GM10248 (cell line): ENCODE measurements around the gene AP3S1.

Experiments used
- CTCF ChIA-PET: fragments of 300-600 bp; sonication (Branson Sonifier 250); formaldehyde crosslinking; extraction: SDS; loops from one replicate; lab custom pipeline; 2021; ENCODE audit warnings: antibody characterized with exemption; lab: Yijun Ruan, JAX
- POLR2A ChIA-PET: fragments of 350-650 bp; sonication (Branson Sonifier 250); formaldehyde crosslinking; extraction: SDS; loops from one replicate; lab custom pipeline; 2020; ENCODE audit warnings: antibody characterized with exemption; lab: Yijun Ruan, JAX
- DNase-seq: peaks from one replicate; pipeline ENCODE4 v3.0.0; 2012; ENCODE audit errors: extremely low spot score
- CTCF ChIP-seq: IDR thresholded peaks from 2 replicates; pipeline ENCODE4 v1.5.1; 2012; ENCODE audit warnings: mild to moderate bottlenecking, low read depth; ENCODE audit errors: extremely low read depth, missing control alignments, control extremely low read depth

The AP3S1 gene

GRCh38 chr5:115812372-115812771 lies 29.4 kb upstream of the AP3S1 start:
- no peak for TF ChIP-seq CTCF

GRCh38 chr5:115813719-115814118 lies 28.0 kb upstream of the AP3S1 start:
- ChIA-PET POLR2A (no interaction called here), CTCF (interaction anchor here (1.8 kb wide), 1 partner anchor 14 kb away, joined by 6 read pairs; no protein-coding TSS in a partner anchor)
- DNase-seq = no peak
- no peak for TF ChIP-seq CTCF

More at GRCh38 chr5:115812372-115812771, 29.4 kb upstream of the AP3S1 start:
- POLR2A ChIA-PET = no interaction called here
- CTCF ChIA-PET = no interaction called here
- DNase-seq = no peak

- ChIA-PET POLR2A (no interaction called here), CTCF (interaction anchor here (1.2 to 1.8 kb wide), 2 partner anchors 15 to 16 kb away, joined by 5 to 6 read pairs; no protein-coding TSS in a partner anchor)
- no peak for TF ChIP-seq CTCF
- DNase-seq = no peak
Observed at GRCh38 chr5:115815006-115815692, 26.6 kb upstream of the AP3S1 start.

GRCh38 chr5:115815693-115816225 lies 26.0 kb upstream of the AP3S1 start:
- peak; percentile 9 for DNase-seq
- POLR2A ChIA-PET = interaction anchor here (0.6 kb wide), 1 partner anchor 1076 kb away, joined by 6 read pairs; no protein-coding TSS in a partner anchor
- CTCF ChIA-PET = no interaction called here
- TF ChIP-seq CTCF = no peak

- no peak for TF ChIP-seq CTCF
- POLR2A ChIA-PET = interaction anchor here (0.6 kb wide), 1 partner anchor 1076 kb away, joined by 6 read pairs; no protein-coding TSS in a partner anchor
- peak; percentile 34 for DNase-seq
- CTCF ChIA-PET = no interaction called here
Observed at GRCh38 chr5:115816226-115817081, 25.3 kb upstream of the AP3S1 start, which contains the start of gene CDO1. CDO1 (minus strand) TSS chr5:115816659; CDS start chr5:115816397, 262 bp downstream.

- TF ChIP-seq CTCF = no peak
- DNase-seq = no peak
- CTCF ChIA-PET = no interaction called here
- POLR2A ChIA-PET = no interaction called here
Observed at GRCh38 chr5:115817386-115817785, 24.3 kb upstream of the AP3S1 start.
